GM18873 (cell line): ENCODE measurements around the gene SYNE3.
A peak's percentile ranks its signal among the peaks of the same experiment; 100 is the strongest.

Experiments
- ATAC-seq: cut with Tn5 transposase; IDR thresholded peaks from one replicate; pipeline ENCODE4 v1.9.1; 2021; ENCODE audit warnings: mild to moderate bottlenecking, moderate library complexity, moderate number of reproducible peaks; ENCODE audit not compliant: unreplicated experiment, low FRiP score

The SYNE3 gene

DNA sequence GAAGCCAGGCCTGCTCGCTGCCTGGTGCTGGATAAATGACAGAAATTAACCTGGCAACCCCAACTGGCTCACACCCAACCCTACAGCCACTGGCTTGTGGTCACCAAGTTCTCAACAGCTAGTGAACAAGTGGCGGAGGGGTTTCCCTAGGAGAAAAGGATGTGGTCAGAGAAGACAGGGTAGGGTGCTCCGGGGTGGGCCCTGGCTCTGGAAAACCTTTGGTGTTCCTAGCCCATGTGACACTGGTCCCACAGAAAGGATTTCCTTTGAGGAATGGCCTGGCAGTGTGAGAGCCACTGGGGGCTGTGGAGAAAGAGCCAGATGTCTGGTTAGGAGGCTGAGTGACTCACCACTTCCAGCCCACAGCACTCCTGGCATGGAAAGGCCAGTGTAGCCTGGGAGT lies 8.7 kb downstream of the SYNE3 start:
- ATAC-seq, result no peak

- no peak for ATAC-seq
Measured at GRCh38 chr14:95507174-95507573, 9.3 kb downstream of the SYNE3 start.

GRCh38 chr14:95505030-95505589 lies 11.3 kb downstream of the SYNE3 start:
- ATAC-seq, result peak; percentile 44

DNA sequence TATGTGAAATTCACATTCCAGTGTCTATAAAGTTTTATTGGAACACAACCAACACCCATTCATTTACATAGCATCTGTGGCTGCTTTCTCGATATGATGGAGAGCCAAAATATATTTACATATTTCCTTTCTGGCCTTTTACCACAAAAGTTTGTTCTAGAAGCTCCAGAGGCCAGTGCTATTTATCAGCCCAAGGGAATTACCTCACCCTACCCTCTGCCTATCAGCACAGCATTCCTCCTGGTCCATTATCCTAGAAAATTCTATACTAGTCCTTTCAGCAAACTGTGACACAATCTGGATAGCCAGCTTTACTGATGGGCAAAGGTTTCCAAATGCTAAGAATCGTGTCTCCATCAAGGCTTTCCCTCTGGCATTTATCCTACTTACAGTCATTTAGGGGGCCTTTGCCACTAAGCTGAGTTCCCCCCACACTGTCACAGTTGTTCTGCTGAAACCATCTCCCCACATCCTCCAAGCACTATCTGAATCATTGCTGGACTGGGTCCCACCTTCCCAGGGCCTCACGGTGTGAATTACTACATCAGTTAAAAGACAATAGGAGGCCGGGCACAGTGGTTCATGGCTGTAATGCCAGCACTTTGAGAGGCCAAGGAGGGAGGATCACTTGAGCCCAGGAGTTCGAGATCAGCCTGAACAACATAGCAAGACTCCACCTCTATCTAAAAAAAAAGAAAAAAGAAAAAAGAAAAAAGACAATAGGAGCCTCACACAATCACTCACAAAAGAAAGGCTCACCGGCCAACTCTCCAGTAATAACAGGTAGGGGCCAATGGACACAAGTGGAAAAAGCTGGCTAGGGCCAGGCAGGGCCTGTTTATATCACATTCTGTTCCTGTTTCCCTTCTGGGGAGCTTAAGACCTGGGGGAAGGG lies 12.1 kb downstream of the SYNE3 start:
- no peak for ATAC-seq

- ATAC-seq, result peak; percentile 49
Measured at GRCh38 chr14:95503365-95504134, 12.9 kb downstream of the SYNE3 start.

DNA sequence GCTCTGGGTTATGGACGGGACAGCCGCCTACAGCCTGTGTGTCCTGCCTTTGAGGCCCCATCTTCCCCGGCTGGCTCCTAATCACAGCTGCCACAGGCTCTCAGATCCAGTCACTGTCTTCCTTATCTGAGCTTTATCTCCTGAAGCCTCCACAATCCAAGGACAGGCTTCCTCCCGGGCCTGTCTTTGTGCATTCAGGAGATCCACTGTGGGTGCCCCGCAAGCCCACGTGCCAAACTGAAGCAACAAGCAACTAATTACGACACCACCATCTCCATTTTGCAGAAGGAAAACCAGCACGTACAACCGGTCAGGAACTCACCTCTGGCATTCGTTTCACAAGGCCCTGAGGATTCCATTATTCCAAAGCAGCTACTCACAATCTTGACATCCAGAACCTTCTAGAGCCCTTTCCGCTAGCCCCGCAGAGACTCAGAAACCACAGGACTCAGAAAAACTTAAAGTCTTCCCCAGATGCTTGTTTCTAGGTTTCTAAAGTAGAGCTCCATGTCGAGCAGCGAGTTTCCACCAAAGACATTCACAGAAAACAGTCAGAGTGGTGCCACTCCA lies 14.0 kb downstream of the SYNE3 start:
- no peak for ATAC-seq

GRCh38 chr14:95500772-95501401 lies 15.6 kb downstream of the SYNE3 start:
- no peak for ATAC-seq

- no peak for ATAC-seq
Measured at GRCh38 chr14:95500201-95500681, 16.2 kb downstream of the SYNE3 start.

DNA sequence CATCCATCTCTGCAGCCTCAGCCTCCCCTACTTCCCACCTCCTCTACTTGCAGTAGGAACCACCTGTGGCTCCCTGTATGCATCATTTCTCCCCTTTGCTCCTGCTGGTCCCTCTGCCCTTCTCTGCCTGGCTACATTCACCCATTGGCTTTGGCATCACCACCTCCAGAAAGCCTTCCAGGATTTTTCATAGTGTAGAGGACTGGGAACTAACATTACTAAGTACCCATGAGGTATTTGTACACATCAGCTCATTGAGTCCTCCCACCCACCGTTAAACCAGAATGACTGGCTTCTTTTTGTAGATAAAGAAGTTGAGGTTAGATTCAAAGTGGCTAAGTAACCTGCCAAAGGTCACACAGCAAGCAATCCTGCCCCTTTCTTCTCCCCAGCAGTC lies 17.1 kb downstream of the SYNE3 start:
- ATAC-seq, result no peak

GRCh38 chr14:95498622-95499353 lies 17.7 kb downstream of the SYNE3 start:
- no peak for ATAC-seq

GRCh38 chr14:95497561-95498011 lies 18.9 kb downstream of the SYNE3 start:
- no peak for ATAC-seq

- no peak for ATAC-seq
Measured at GRCh38 chr14:95496690-95497259, 19.7 kb downstream of the SYNE3 start.

GRCh38 chr14:95496111-95496681 lies 20.3 kb downstream of the SYNE3 start:
- ATAC-seq, result no peak

DNA sequence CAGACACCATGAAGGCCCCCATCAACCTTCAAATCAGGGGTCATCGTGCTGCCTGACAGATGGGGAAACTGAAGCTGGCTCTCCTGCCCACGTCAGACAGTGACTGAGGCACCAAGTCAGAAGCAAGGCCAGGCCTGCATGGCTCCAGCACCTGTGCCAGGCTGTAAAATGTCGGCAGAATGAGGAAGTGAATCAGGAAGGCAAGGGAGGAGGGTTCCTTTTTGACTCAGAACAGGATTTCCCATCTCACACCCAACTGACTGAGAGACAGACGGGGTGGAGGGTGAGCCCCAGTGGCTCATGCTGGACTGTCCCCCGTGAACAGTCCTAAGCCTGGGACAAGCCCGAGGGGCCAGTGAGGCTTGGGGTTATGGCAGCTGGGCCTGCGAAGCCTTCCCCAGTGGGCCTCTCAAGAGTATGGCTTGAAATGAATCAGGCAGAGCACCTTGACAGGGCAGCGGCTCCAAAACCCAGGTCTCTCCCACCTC lies 20.9 kb downstream of the SYNE3 start:
- peak; percentile 89 for ATAC-seq

GRCh38 chr14:95495076-95495475 lies 21.4 kb downstream of the SYNE3 start:
- no peak for ATAC-seq

DNA sequence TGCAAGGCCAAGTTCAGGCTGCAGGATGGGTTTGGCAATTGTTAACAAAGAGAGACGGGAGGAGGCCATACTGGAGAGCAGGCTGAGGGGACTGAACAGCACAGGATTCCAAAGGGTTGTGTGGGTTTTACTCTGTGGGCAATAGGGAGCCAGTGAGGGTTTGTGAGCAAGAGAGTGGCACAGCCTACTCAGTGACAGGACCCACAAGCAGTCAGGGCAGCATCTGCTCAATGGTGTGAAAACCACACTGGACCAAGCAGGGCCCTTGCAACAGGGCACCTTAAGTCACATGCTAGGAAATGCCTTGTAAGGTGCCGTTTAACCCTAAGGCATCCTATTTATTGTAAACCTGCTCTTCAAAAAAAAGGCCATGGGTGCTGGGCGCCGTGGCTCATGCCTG lies 22.0 kb downstream of the SYNE3 start:
- ATAC-seq, result no peak

DNA sequence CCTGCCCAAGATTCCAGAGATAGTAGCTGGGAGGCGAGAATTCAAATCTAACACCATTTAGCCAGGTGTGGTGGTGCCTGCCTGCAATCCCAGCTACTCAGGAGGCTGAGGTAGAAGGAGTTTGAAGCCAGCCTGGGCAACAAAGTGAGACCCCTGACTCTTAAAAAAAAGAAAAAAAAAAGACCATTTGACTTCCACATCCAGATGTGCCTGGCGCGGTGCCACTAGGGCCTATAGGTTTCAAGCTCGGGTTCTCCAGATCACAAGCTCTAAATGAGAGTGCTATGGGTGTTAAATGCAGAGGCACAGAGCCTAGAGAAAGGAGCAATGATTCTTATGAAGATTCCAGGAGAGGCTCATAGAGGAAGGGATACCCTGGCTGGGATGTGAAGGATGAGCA lies 22.5 kb downstream of the SYNE3 start:
- ATAC-seq, result no peak

DNA sequence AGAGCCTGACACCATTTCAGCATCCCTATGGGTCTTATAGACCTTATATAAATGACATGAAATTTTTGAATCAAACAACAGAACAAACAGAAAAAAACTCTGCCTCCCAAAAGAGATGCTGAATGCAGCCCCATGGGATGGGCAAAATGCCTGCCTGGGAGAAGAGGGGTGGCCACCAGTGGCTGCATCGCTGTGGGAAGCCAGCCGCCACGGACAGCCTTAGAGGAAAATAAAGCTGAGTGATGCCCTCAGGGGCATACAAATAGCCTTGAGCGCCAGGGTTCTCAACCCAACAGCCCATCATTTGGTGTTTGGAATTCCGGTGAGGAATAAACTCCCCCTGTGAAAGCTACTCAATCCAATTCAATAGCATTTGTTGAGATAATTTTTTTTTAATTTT lies 22.9 kb downstream of the SYNE3 start:
- ATAC-seq, result no peak
